SJSA1 (cell line): Measurements from ENCODE around the gene DDX17. TPM values are rescaled to one million over a fixed set of nuclear protein-coding genes. Genes with fewer than 3 reads are reported as not detected.
"Not testable (repeated sequence)": the region's sequence is repeated elsewhere in the genome, so short reads cannot be mapped to it uniquely, and the experiment has no call there.

Experiments used
- DNase-seq, 2 experiments: peaks; one replicate each; pipeline ENCODE4 v3.0.0-alpha.2; 2015 to 2020; ENCODE audit warnings: low spot score in 2 of 2, low read depth in 1 of 2
- H3K27ac ChIP-seq: fragments of 250-450 bp; sonication (Bioruptor Pico); 2 replicates; pipeline ENCODE4 v1.5.1; 2020; ENCODE audit warnings: mild to moderate bottlenecking, moderate library complexity
- H3K27me3 ChIP-seq: fragments of 250-450 bp; sonication (Bioruptor Pico); replicated peaks from 2 replicates; pipeline ENCODE4 v1.5.1; 2020; ENCODE audit warnings: mild to moderate bottlenecking, moderate library complexity
- H3K36me3 ChIP-seq: fragments of 250-450 bp; sonication (Bioruptor Pico); 2 replicates; pipeline ENCODE4 v1.5.1; 2020; ENCODE audit warnings: mild to moderate bottlenecking
- H3K4me1 ChIP-seq: fragments of 250-450 bp; sonication (Bioruptor Pico); replicated peaks from 2 replicates; pipeline ENCODE4 v1.6.1; 2021; ENCODE audit warnings: mild to moderate bottlenecking
- H3K4me3 ChIP-seq: fragments of 250-450 bp; sonication (Bioruptor Pico); 2 replicates; pipeline ENCODE4 v1.5.1; 2020; ENCODE audit warnings: mild to moderate bottlenecking
- H3K9me3 ChIP-seq: fragments of 250-450 bp; sonication (Bioruptor Pico); replicated peaks from 2 replicates; pipeline ENCODE4 v1.5.1; 2020; ENCODE audit warnings: mild to moderate bottlenecking
- total RNA-seq: library from RNA; depleted of rRNA; stranded (reverse); fragments of >200 nt; shearing (Covaris generic); gene quantifications from 2 replicates; pipeline ENCODE4 v1.2.3, GENCODE V29; 2014

The DDX17 gene
- total RNA-seq, 1 experiment from 2014 or later: 277 TPM

DNA sequence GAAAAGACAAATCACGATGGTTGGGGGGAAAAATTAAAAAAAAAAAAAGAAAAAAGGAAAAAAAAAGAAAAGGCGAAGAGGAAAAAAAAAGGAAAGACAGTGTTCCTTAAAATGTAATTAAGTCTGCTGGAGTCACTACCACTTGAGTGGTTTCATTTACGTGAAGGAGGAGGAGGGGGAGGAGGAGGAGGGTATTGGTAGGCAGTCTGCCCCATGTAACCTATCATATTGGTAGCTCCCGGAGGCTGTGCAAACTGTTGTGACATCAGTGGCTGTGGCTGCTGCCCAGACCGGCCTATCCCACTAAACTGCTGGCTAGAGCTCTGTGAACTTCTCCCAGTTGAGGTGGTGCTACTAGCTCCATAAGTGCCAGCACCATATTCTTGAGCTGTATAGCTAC, 20.3 kb downstream of the DDX17 start:
- no peak overlapping the region for H3K4me3 ChIP-seq
- no peak for DNase-seq
- peaks cover 96% of the 10 kb centered on the region for H3K36me3 ChIP-seq
- no peak overlapping the region for H3K27ac ChIP-seq
- H3K27me3 ChIP-seq: no peaks in the 10 kb centered on the region
- no peaks in the 10 kb centered on the region; the same call in 1 of the 2 replicates for H3K9me3 ChIP-seq
- H3K4me1 ChIP-seq: peaks cover 1% of the 10 kb centered on the region; the same call in 1 of the 2 replicates

DNA sequence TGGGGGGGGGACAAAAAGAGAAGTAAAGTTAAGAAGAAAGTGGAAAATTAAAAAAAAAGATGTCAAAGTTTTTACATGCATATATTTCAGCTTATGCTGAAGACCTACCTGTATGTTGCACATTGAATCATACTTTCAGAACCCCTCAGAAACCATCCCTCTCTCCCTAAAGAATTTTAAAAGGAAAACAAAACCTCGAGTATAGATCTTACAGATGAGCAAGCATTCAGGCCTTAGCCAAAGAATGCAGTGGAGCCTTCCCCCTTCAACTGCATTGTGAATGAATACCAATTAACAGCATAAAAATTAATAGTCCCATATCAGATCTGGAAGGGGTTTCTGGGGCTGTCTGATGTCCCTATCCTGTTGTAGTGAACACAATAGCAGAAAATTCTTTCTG, 21.9 kb downstream of the DDX17 start:
- H3K27ac ChIP-seq: no peak overlapping the region
- no peaks in the 10 kb centered on the region for H3K9me3 ChIP-seq
- H3K4me1 ChIP-seq: no peaks in the 10 kb centered on the region; the same call in 1 of the 2 replicates
- H3K27me3 ChIP-seq: no peaks in the 10 kb centered on the region
- H3K4me3 ChIP-seq: no peak overlapping the region
- DNase-seq: no peak
- H3K36me3 ChIP-seq: peaks cover 96% of the 10 kb centered on the region

DNA sequence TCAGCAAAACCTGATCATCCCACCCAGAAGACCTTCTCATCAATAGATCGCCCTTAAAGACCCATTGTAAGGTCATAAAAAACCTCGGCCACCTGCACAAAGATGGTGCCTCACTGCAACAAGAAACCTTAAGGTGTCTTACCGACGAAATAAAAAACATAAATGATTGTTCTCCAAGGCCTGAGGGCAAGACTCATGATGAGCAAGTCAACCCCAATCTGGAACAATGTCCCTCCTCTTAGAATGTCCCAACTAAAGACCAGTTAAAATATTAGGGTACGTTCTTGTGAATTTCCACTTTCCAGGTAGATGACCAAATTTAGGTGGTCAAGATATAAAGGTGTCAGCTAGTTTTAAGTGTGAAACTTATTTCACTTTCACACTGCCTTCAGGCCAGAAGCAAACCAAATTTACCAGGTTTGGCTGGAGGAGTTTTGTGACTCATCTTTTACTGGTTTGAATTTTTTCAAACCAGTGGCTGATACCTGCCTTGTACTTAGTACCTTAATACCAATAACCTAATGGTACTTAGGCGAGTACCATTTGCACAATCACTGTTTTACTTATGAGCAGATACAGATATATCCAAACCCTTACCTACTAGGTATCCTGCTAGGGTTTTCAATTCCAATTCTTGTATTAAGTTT, 23.3 kb downstream of the DDX17 start:
- Histone ChIP-seq H3K27ac (no peak overlapping the region), H3K36me3 (peaks cover 83% of the 10 kb centered on the region)

GRCh38 chr22:38481871-38482332, 24.2 kb downstream of the DDX17 start:
- H3K27me3 ChIP-seq: no peaks in the 10 kb centered on the region
- H3K36me3 ChIP-seq: peaks cover 74% of the 10 kb centered on the region
- DNase-seq: no peak
- no peak overlapping the region for H3K4me3 ChIP-seq
- H3K9me3 ChIP-seq: no peaks in the 10 kb centered on the region
- no peaks in the 10 kb centered on the region; the same call in 1 of the 2 replicates for H3K4me1 ChIP-seq
- no peak overlapping the region for H3K27ac ChIP-seq

More for the DNA sequence above, 23.3 kb downstream of the DDX17 start:
- Histone ChIP-seq H3K27me3 (no peaks in the 10 kb centered on the region), H3K4me3 (no peak overlapping the region), H3K9me3 (no peaks in the 10 kb centered on the region), H3K4me1 (no peaks in the 10 kb centered on the region; the same call in 1 of the 2 replicates)
- DNase-seq: no peak

DNA sequence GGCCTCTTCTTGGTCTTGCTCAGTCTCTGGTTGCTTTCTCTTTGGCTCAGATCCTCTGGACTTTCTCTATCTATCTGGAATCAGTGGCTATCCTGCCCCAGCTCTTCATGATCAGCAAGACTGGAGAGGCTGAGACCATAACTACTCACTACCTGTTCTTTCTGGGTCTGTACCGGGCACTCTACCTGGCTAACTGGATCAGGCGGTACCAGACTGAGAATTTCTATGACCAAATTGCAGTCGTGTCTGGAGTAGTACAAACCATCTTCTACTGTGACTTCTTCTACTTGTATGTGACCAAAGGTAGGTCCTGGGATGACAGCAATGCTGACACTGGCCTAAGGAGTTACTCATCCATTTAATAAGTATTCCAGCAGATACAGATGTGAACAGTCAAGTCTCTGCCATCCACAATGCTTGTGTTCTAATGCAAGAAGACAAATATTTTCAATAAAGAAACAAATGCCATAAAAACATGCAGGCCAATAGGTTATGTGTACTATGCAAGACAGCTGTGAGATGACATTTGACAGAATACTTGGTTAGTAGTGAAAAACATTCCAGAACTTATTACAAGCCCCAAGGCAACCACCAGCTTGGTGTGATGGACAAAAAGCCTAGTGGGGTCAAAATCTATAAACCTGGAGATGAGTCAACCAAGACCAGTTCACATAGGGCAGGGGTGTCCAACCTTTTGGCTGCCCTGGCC, 24.8 kb downstream of the DDX17 start:
- Histone ChIP-seq H3K4me3 (no peak overlapping the region), H3K27me3 (no peaks in the 10 kb centered on the region), H3K4me1 (no peaks in the 10 kb centered on the region; the same call in 1 of the 2 replicates), H3K9me3 (no peaks in the 10 kb centered on the region), H3K27ac (no peak overlapping the region), H3K36me3 (peaks cover 68% of the 10 kb centered on the region)
- no peak for DNase-seq

DNA sequence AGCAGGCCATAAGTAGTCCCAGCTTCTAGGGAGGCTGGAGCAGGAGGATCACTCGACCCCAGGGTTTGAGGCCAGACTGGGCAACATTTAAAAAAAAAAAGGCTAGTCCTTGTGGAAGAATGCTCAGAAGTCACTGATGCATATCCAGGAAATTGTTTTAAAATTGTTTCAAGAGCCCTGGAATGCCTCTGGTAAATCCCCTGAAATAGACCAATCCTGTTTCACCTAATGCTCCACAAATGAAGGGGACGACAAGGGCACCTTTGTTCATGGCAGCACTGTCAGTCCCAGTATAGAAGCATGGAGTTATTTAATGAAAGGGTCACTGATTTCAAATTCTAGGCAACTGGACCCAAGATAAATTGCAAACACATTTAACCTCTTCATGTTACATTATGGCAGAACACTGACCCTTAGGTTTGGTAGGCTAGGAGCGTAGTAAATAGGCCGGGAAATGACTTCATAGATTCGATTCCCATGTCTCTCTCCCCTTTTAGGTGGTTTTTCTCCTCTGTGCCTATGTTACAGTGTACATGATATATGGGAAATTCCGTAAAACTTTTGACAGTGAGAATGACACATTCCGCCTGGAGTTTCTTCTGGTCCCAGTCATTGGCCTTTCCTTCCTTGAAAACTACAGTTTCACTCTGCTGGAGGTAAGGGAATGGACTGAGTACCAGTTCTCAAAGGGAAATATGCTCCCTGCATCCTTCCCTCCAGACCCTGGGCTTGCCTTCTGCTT, 26.8 kb downstream of the DDX17 start:
- no peaks in the 10 kb centered on the region for H3K9me3 ChIP-seq
- no peaks in the 10 kb centered on the region for H3K27me3 ChIP-seq
- H3K36me3 ChIP-seq: peaks cover 51% of the 10 kb centered on the region
- H3K4me3 ChIP-seq: no peak overlapping the region
- 0 out of 2 replicates have a peak overlapping the region, but pooled peaks have one; percentile 5 for H3K27ac ChIP-seq
- H3K4me1 ChIP-seq: no peaks in the 10 kb centered on the region; the same call in 1 of the 2 replicates
- no peak for DNase-seq

DNA sequence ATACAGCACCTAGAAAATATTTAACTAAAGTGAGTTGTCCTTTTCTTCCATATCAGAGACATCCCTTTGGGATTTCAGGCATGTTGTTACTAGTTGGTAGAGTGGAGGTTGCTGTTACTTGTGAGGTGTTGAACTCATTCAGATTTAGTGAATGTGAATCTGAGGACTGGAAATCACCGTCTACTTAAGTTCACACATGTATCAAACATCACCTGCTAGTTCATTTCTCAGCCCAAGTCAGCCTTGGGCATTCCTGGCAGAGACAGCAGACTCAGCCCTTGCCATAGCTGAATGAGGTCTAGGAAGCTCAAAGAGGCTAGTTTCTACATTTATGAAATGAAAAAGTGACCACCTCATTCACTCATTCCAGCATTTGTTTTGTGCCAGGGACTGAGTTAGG, 28.5 kb downstream of the DDX17 start:
- H3K9me3 ChIP-seq: no peaks in the 10 kb centered on the region
- H3K4me1 ChIP-seq: no peaks in the 10 kb centered on the region; the same call in 1 of the 2 replicates
- DNase-seq: no peak
- peaks cover 35% of the 10 kb centered on the region for H3K36me3 ChIP-seq
- no peak overlapping the region for H3K27ac ChIP-seq
- no peak overlapping the region for H3K4me3 ChIP-seq
- no peaks in the 10 kb centered on the region for H3K27me3 ChIP-seq

DNA sequence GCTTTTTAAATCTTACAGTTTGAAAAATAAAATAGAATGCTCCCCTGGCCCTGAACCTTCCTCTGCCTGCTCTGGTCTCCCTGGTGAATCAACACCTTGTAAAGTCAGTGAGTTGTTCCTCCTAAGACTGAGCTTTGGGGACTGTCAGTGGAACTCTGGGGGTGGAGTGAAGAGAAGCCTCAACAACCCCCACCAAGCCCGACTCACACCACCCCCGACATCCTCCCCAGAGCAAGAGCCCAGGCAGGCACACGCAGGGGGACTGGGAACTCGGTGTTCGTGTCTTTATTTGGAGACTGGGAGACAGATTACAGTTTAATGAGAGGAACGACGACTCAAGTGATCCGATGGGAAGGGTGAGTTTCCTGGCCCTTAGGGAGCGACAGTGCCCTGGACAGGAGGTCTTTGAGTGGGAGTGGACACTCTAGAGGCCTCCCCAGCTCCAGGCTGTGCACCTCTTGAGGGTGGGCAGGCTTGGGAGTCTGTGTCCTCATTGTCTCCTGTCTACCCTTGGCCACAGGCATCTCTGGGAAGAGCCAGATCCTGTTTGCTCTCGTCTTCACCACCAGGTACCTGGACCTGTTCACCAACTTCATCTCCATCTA, 32.0 kb downstream of the DDX17 start:
- H3K9me3 ChIP-seq: no peaks in the 10 kb centered on the region
- no peaks in the 10 kb centered on the region for H3K36me3 ChIP-seq
- no peaks in the 10 kb centered on the region for H3K4me1 ChIP-seq
- H3K27me3 ChIP-seq: no peaks in the 10 kb centered on the region
- no peak overlapping the region for H3K4me3 ChIP-seq
- H3K27ac ChIP-seq: no peak overlapping the region
- DNase-seq: no peak

- Histone ChIP-seq H3K27ac (no peak overlapping the region), H3K27me3 (no peaks in the 10 kb centered on the region), H3K9me3 (no peaks in the 10 kb centered on the region), H3K4me1 (peaks cover 16% of the 10 kb centered on the region), H3K36me3 (no peaks in the 10 kb centered on the region), H3K4me3 (no peak overlapping the region)
- DNase-seq: no peak
These were observed 34.9 kb downstream of the DDX17 start for GRCh38 chr22:38471237-38471636.

DNA sequence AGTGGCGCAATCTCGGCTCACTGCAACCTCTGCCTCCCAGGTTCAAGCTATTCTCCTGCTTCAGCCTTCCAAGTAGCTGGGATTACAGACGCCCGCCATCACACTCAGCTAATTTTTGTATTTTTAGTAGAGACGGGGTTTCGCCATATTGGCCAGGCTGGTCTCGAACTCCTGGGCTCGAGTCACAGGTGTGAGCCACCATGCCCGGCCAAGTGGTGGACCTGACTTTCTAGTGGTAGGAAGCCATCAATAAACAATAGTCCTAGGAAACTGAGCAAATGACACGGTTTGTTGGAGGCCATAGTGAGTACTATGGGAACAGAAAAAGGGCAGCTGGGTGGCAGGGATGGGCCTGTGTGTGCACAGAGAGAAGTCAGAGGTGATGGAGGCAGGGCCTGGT, 35.9 kb downstream of the DDX17 start:
- DNase-seq, H3K36me3 ChIP-seq, H3K27me3 ChIP-seq, H3K9me3 ChIP-seq, H3K27ac ChIP-seq, H3K4me3 ChIP-seq: not testable (repeated sequence)
- peaks cover 16% of the 10 kb centered on the region for H3K4me1 ChIP-seq

DNA sequence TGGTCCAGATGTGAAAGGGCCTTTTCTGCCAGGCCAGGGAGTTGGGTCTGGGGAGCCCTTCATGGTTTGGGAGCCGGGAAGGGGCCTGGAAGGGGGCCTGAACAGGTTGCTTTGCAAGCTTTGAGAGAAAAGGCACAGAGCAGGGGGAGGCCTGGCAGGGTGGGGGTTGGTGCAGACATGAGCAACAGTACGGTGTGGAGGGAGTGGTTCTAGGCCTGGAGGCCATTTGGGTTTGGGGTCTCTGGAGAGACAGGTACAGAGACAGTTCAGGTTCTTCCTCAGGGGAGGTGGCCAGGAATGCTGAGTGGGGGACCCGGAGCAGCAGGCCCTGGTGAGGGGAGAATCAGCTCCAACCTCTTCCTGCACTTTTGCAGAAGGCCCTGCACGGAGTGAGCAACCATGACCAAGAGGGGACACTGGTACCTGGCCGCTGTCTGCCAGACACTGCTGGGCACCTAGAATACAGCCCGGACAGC, 36.8 kb downstream of the DDX17 start:
- H3K9me3 ChIP-seq: no peaks in the 10 kb centered on the region
- no peak overlapping the region for H3K27ac ChIP-seq
- no peaks in the 10 kb centered on the region for H3K27me3 ChIP-seq
- H3K4me1 ChIP-seq: peaks cover 16% of the 10 kb centered on the region
- H3K4me3 ChIP-seq: no peak overlapping the region
- no peak for DNase-seq
- H3K36me3 ChIP-seq: no peaks in the 10 kb centered on the region

GRCh38 chr22:38468443-38469305, 37.4 kb downstream of the DDX17 start:
- Histone ChIP-seq H3K4me3 (peak overlapping the region; percentile 49), H3K27me3 (no peaks in the 10 kb centered on the region), H3K9me3 (no peaks in the 10 kb centered on the region), H3K36me3 (no peaks in the 10 kb centered on the region), H3K4me1 (peaks cover 16% of the 10 kb centered on the region), H3K27ac (no peak overlapping the region)
- DNase-seq: no peak
